H9 (cell line): ENCODE measurements around the gene AHNAK2. TPM values are rescaled to one million over a fixed set of nuclear protein-coding genes. Genes with fewer than 3 reads are reported as not detected.
"Not testable (repeated sequence)": the region's sequence is repeated elsewhere in the genome, so short reads cannot be mapped to it uniquely, and the experiment has no call there.

Experiments used
- DNase-seq: peaks from one replicate; pipeline ENCODE4 v3.0.0-alpha.2; 2017
- H2AFZ ChIP-seq: one replicate; pipeline ENCODE4 v1.6.1; 2013; ENCODE audit warnings: mild to moderate bottlenecking, low read length, control low read depth, moderate library complexity
- H2AK5ac ChIP-seq: 2 replicates; pipeline ENCODE4 v1.6.1; 2013; ENCODE audit warnings: low read length, control low read depth, mixed read lengths; ENCODE audit not compliant: insufficient read length
- H2BK120ac ChIP-seq: one replicate; pipeline ENCODE4 v1.6.1; 2013; ENCODE audit warnings: low read depth, mild to moderate bottlenecking, low read length, control low read depth, inconsistent platforms; ENCODE audit not compliant: poor library complexity, severe bottlenecking
- H2BK12ac ChIP-seq: 2 replicates; pipeline ENCODE4 v1.6.1; 2013; ENCODE audit warnings: low read length, control low read depth, mixed read lengths, low read depth; ENCODE audit not compliant: insufficient read length
- H2BK15ac ChIP-seq: 2 replicates; pipeline ENCODE4 v1.6.1; 2013; ENCODE audit warnings: low read depth, low read length, control low read depth
- H2BK20ac ChIP-seq: one replicate; pipeline ENCODE4 v1.6.1; 2013; ENCODE audit warnings: low read depth, mild to moderate bottlenecking, low read length, control low read depth, inconsistent platforms; ENCODE audit not compliant: poor library complexity, severe bottlenecking
- H2BK5ac ChIP-seq: 2 replicates; pipeline ENCODE4 v1.6.1; 2013; ENCODE audit warnings: low read length, control low read depth, mixed read lengths; ENCODE audit not compliant: insufficient read length
- H3K14ac ChIP-seq: 2 replicates; pipeline ENCODE4 v1.6.1; 2013; ENCODE audit warnings: low read length, control low read depth; ENCODE audit not compliant: insufficient read depth
- H3K18ac ChIP-seq: 2 replicates; pipeline ENCODE4 v1.6.1; 2013; ENCODE audit warnings: low read depth, mild to moderate bottlenecking, mixed read lengths, low read length, control low read depth; ENCODE audit not compliant: insufficient read length
- H3K23ac ChIP-seq: 2 replicates; pipeline ENCODE4 v1.6.1; 2013; ENCODE audit warnings: low read length, control low read depth, mixed read lengths, low read depth; ENCODE audit not compliant: insufficient read length
- H3K23me2 ChIP-seq: 2 replicates; pipeline ENCODE4 v1.6.1; 2013; ENCODE audit warnings: low read depth, mild to moderate bottlenecking, mixed read lengths, low read length, control low read depth; ENCODE audit not compliant: insufficient read length, poor library complexity, severe bottlenecking
- H3K27ac ChIP-seq: 2 replicates; pipeline ENCODE4 v1.5.1; 2013; ENCODE audit warnings: low read length, control low read depth, mixed read lengths, low read depth; ENCODE audit not compliant: insufficient read length
- H3K27me3 ChIP-seq: 2 replicates; pipeline ENCODE4 v1.6.1; 2013; ENCODE audit warnings: low read length, control low read depth, inconsistent platforms; ENCODE audit not compliant: insufficient read depth
- H3K4ac ChIP-seq: 2 replicates; pipeline ENCODE4 v1.6.1; 2013; ENCODE audit warnings: low read depth, mild to moderate bottlenecking, control low read depth, inconsistent platforms, low read length, moderate library complexity
- H3K4me1 ChIP-seq: 2 replicates; pipeline ENCODE4 v1.6.1; 2013; ENCODE audit warnings: low read length, control low read depth, inconsistent platforms; ENCODE audit not compliant: insufficient read depth
- H3K4me2 ChIP-seq: 2 replicates; pipeline ENCODE4 v1.6.1; 2013; ENCODE audit warnings: low read length, control low read depth, mixed read lengths; ENCODE audit not compliant: insufficient read length, insufficient read depth
- H3K56ac ChIP-seq: 2 replicates; pipeline ENCODE4 v1.6.1; 2013; ENCODE audit warnings: low read depth, mild to moderate bottlenecking, mixed read lengths, low read length, control low read depth; ENCODE audit not compliant: insufficient read length
- H3K79me1 ChIP-seq: 2 replicates; pipeline ENCODE4 v1.6.1; 2013; ENCODE audit warnings: low read depth, mild to moderate bottlenecking, moderate library complexity, low read length, control low read depth, inconsistent platforms; ENCODE audit not compliant: insufficient read depth, poor library complexity, severe bottlenecking
- H3K79me2 ChIP-seq: 2 replicates; pipeline ENCODE4 v1.6.1; 2013; ENCODE audit warnings: low read length, control low read depth, inconsistent platforms; ENCODE audit not compliant: insufficient read depth
- H3K9ac ChIP-seq: 2 replicates; pipeline ENCODE4 v1.6.1; 2013; ENCODE audit warnings: low read length, control low read depth, mixed read lengths; ENCODE audit not compliant: insufficient read length; ENCODE audit errors: extremely low read depth
- H3K9me3 ChIP-seq: one replicate; pipeline ENCODE4 v1.6.1; 2013; ENCODE audit warnings: low read depth, low read length, inconsistent platforms; ENCODE audit not compliant: control insufficient read depth
- H3T11ph ChIP-seq: one replicate; pipeline ENCODE4 v1.6.1; 2013; ENCODE audit warnings: mild to moderate bottlenecking, low read length, control low read depth, inconsistent platforms
- H4K20me1 ChIP-seq: one replicate; pipeline ENCODE4 v1.6.1; 2013; ENCODE audit not compliant: control insufficient read depth, insufficient read length, insufficient read depth
- H4K5ac ChIP-seq: 2 replicates; pipeline ENCODE4 v1.6.1; 2013; ENCODE audit warnings: low read depth, mild to moderate bottlenecking, mixed read lengths, low read length, control low read depth; ENCODE audit not compliant: insufficient read length
- H4K8ac ChIP-seq: replicated peaks from 2 replicates; pipeline ENCODE4 v1.6.1; 2013; ENCODE audit warnings: low read length, control low read depth, mixed read lengths, low read depth; ENCODE audit not compliant: insufficient read length
- H4K91ac ChIP-seq: 2 replicates; pipeline ENCODE4 v1.6.1; 2013; ENCODE audit warnings: low read depth, mild to moderate bottlenecking, moderate library complexity, mixed read lengths, low read length, control low read depth; ENCODE audit not compliant: insufficient read length
- H3K27ac Mint-ChIP-seq, 3 experiments: 2 replicates in 2 of 3; 3 replicates in 1 of 3; pipeline ENCODE4 v1.8.0; 2020 to 2021; ENCODE audit warnings: mixed read lengths in 3 of 3, mild to moderate bottlenecking in 1 of 3, moderate library complexity in 1 of 3
- H3K27me3 Mint-ChIP-seq: 2 replicates; pipeline ENCODE4 v1.8.0; 2021; ENCODE audit warnings: low read depth, mild to moderate bottlenecking, moderate library complexity, mixed read lengths
- H3K36me3 Mint-ChIP-seq, 3 experiments: 2 replicates in 2 of 3; 3 replicates in 1 of 3; pipeline ENCODE4 v1.8.0; 2020 to 2021; ENCODE audit warnings: low read depth in 3 of 3, mixed read lengths in 3 of 3; ENCODE audit not compliant: insufficient read depth in 1 of 3
- H3K4me1 Mint-ChIP-seq, 2 experiments: 2 replicates each; pipeline ENCODE4 v1.8.0; 2020; ENCODE audit warnings: mixed read lengths in 2 of 2
- H3K4me3 Mint-ChIP-seq, 2 experiments: 2 replicates in 1 of 2; 3 replicates in 1 of 2; pipeline ENCODE4 v1.8.0; 2020 to 2021; ENCODE audit warnings: mild to moderate bottlenecking in 2 of 2, mixed read lengths in 2 of 2, moderate library complexity in 1 of 2
- H3K9me3 Mint-ChIP-seq, 2 experiments: 2 replicates in 1 of 2; 3 replicates in 1 of 2; pipeline ENCODE4 v1.8.0; 2020; ENCODE audit warnings: mild to moderate bottlenecking in 2 of 2, mixed read lengths in 2 of 2, moderate library complexity in 1 of 2
- WGBS: extraction: QIAGEN DNeasy Blood & Tissue Kit; methylation state at CpG from one replicate; pipeline ENCODE4 v1.1.7; 2013; ENCODE audit warnings: missing lambda C conversion rate, low lambda C conversion rate, mixed read lengths; ENCODE audit not compliant: insufficient read length; ENCODE audit errors: extremely low coverage; 5-methylcytosine and 5-hydroxymethylcytosine counted together
- total RNA-seq: library from RNA; stranded (reverse); gene quantifications from 2 replicates; pipeline ENCODE4 v1.2.1, GENCODE V29; 2021

Gene AHNAK2
- total RNA-seq, 1 experiment from 2014 or later: 2.8 TPM

GRCh38 chr14:104950701-104951100 is 27.5 kb downstream of the AHNAK2 start:
- H3K36me3 Mint-ChIP-seq, H3K4me1 Mint-ChIP-seq, H3K27ac Mint-ChIP-seq, H3K27ac ChIP-seq, H4K91ac ChIP-seq, H4K8ac ChIP-seq, H3T11ph ChIP-seq, H3K79me2 ChIP-seq, H3K27me3 ChIP-seq, H3K14ac ChIP-seq, H3K4ac ChIP-seq, H3K56ac ChIP-seq, H2AK5ac ChIP-seq, H3K9ac ChIP-seq, H3K18ac ChIP-seq, H2BK120ac ChIP-seq, H4K5ac ChIP-seq, H3K4me1 ChIP-seq, H3K27me3 Mint-ChIP-seq, H4K20me1 ChIP-seq, H2BK15ac ChIP-seq, H2BK20ac ChIP-seq, DNase-seq, H3K23ac ChIP-seq, H3K23me2 ChIP-seq, H2BK5ac ChIP-seq, H3K4me2 ChIP-seq, H2BK12ac ChIP-seq, H3K79me1 ChIP-seq, H3K9me3 ChIP-seq, H3K4me3 Mint-ChIP-seq, H2AFZ ChIP-seq: not testable (repeated sequence)
- no CpG with 5 or more reads among the region's 15 CpGs for WGBS
- H3K9me3 Mint-ChIP-seq: peaks cover 0 to 30% of the 10 kb centered on the region in 2 experiments; a peak in 2 of 5 replicates
